HG03060 (cell line): Measurements from ENCODE around the gene DOLK.
"Not testable (repeated sequence)": the region's sequence is repeated elsewhere in the genome, so short reads cannot be mapped to it uniquely, and the experiment has no call there.

Experiments
- ATAC-seq: cut with Tn5 transposase; IDR thresholded peaks from one replicate; pipeline ENCODE4 v1.9.1; 2021; ENCODE audit warnings: low read depth, moderate number of reproducible peaks; ENCODE audit not compliant: unreplicated experiment

The DOLK gene

GRCh38 chr9:128947527-128948301, at the start of gene DOLK, which contains the start of gene NUP188:
DOLK (minus strand) TSS chr9:128947603; CDS start chr9:128947303, 300 bp downstream.
NUP188 (plus strand) TSS chr9:128947699; CDS start chr9:128947720, 21 bp downstream.
- ATAC-seq = peak; percentile 49

- ATAC-seq = no peak
Observed at GRCh38 chr9:128995791-128996190, 48.4 kb upstream of the DOLK start.

- ATAC-seq = no peak
Observed at GRCh38 chr9:128992995-128993394, 45.6 kb upstream of the DOLK start.

GRCh38 chr9:128987805-128988204, 40.4 kb upstream of the DOLK start:
- no peak for ATAC-seq

GRCh38 chr9:128986671-128987070, 39.3 kb upstream of the DOLK start:
- no peak for ATAC-seq

DNA sequence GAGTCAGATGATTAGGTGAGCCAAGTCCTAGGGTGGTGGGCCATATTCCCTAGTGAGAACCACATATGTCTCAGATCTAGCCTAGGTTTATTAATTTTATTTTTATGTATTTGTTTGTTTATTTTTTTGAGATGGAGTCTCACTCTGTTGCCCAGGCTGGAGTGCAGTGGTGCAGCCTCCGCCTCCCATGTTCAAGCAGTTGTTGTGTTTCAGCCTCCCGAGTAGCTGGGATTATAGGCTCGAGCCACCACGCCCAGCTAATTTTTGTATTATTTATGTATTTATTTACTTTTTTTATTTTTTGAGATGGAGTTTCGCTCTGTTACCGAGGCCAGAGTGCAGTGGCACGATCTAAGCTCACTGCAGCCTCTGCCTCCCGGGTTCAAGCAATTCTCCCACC, 36.1 kb upstream of the DOLK start:
- no peak for ATAC-seq

GRCh38 chr9:128979111-128979510, 31.7 kb upstream of the DOLK start:
- no peak for ATAC-seq

GRCh38 chr9:128972956-128973355, 25.6 kb upstream of the DOLK start:
- ATAC-seq = no peak

- no peak for ATAC-seq
Observed at GRCh38 chr9:128969491-128969890, 22.1 kb upstream of the DOLK start.

GRCh38 chr9:128961403-128961802, 14.0 kb upstream of the DOLK start:
- not testable (repeated sequence) for ATAC-seq

DNA sequence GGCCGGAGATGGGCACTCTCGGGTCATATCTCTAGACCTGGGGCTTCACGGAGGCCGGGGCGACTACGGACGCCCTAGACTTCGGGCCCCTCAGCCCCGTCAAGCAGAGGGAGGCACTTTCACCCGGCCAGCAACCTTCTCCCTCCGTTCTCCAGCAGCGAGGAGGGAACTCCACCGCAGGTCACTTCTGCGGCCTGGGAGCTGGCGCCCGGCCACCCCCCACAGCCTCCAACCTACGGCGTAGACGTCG, 201 bp downstream of the DOLK start:
- ATAC-seq = no peak

DNA sequence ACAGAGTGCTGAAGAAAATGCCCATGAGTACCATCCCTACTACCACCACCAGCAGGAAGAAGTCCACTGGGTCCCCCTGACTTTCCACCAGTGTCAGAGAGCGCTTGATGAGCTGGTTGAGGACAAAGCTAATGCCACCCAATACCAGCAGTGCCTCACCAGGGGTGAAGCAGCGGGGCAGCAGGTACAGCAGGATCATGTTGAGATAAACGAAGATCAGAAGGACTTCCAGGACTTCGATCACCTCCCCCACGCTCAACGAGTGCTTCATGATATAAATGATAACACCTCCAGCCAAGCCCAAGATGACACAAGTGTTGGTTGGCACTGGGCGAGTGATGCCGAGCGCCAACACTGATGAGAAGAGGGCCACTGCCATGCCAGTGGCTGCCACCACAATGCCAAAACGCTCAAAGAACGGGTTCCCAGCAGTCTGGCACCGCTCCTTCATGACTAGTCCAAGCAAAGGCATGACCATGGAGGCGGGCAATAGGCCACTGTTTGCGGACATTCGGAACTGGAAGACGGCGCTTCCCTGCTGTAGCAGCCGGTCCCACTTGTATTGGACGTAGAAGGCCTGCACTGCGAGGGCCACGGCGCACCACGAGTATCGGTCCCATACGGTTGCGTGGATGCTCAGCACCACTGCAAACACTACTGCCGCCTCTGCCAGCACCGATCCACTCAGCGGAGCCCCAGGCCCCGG, 679 bp downstream of the DOLK start:
- peak; percentile 20 for ATAC-seq

DNA sequence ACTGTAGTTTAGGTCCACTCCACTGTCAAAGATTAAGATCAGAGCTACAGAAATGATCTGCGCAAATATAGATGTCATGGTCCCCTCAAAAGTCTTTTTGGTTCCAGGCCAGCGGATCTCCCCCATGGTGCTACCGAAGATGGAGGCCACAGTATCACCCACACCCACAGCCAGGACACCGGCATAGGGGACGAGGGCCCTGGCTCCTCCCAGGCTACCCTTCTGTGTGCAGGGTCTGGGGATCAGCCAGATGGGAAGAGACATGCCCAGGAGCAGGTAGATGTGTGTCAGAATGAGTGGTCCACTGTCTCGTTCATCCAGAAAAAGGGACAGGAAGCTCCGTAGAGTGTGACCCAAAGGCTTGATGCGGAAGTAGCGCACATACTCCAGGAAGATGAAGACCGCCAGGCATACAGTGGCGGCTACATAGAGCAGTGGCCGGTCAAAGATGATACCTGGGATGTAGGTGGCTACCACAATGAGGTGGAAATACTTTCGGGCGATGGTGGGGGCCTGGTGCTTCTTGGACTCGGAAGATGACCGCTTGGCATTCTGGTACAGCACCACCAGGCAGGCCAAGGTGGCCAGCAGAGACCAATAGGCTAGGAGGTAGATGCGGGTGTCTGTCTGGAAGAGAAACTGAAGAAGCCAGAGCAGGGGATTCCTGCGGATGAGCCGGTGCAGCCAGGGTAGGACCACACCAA, 1.5 kb downstream of the DOLK start:
- ATAC-seq = no peak

- ATAC-seq = not testable (repeated sequence)
Observed at GRCh38 chr9:128944966-128945365, 2.4 kb downstream of the DOLK start.

DNA sequence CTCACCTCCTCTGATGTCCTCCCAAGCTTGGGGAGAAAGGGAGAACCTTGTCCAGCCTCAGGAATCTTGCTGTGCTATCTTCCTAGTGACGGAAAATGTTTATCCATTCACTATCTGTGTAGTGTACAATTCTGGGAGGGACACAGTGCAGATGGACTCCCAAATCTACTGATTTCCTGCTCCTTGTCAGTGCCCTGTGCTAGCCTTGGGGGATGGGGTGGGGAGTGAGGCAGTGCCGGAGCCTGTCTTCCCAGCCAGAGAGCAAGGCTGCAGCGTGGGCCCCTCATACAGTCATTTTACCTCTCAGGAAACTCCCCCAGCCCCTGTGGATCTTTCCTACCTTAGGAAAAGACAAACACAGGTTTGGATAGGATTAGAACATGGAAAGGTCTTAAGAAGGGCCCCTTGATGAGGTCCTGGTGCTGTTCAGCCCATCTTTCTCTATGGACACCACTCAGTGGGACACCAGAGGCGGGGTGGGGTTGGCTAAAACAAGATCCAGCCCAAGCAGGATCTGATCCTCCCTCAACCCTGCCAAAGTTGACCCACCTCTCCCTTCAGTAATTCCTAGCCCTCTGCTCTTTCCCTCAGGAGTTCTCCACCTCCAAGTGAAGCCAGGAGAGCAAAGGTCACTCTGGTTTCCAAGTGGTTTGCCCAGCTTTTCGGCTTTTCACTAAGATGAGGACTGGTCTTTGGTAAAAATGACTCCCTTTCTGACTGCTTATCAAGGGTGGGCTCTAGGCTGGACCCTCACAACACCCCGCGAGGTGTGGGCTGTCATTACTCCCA, 3.4 kb downstream of the DOLK start:
- ATAC-seq = no peak

- no peak for ATAC-seq
Observed at GRCh38 chr9:128940946-128941755, 6.3 kb downstream of the DOLK start.

- no peak for ATAC-seq
Observed at GRCh38 chr9:128940271-128940921, 7.0 kb downstream of the DOLK start.

GRCh38 chr9:128937310-128938165, 9.9 kb downstream of the DOLK start:
- no peak for ATAC-seq
